Progenitor cell of endocrine pancreas (in vitro differentiated cells): ENCODE data around the gene PLCG1. TPM values are rescaled to one million over a fixed set of nuclear protein-coding genes. Genes with fewer than 3 reads are reported as not detected.
"Not testable (repeated sequence)": the region's sequence is repeated elsewhere in the genome, so short reads cannot be mapped to it uniquely, and the experiment has no call there.

Experiments
- DNase-seq: peaks from one replicate; pipeline ENCODE4 v3.0.0; 2021; ENCODE audit warnings: low spot score; ENCODE audit not compliant: unreplicated experiment
- H3K27ac Mint-ChIP-seq: 2 replicates; pipeline ENCODE4 v1.8.0; 2021; ENCODE audit warnings: mild to moderate bottlenecking, moderate library complexity, mixed read lengths
- H3K27me3 Mint-ChIP-seq: 2 replicates; pipeline ENCODE4 v1.8.0; 2021; ENCODE audit warnings: mixed read lengths
- H3K36me3 Mint-ChIP-seq: 2 replicates; pipeline ENCODE4 v1.8.0; 2022; ENCODE audit warnings: mixed read lengths; ENCODE audit not compliant: insufficient read depth
- H3K4me1 Mint-ChIP-seq: 2 replicates; pipeline ENCODE4 v1.8.0; 2021; ENCODE audit warnings: low read depth, mixed read lengths
- H3K4me3 Mint-ChIP-seq: 2 replicates; pipeline ENCODE4 v1.8.0; 2021; ENCODE audit warnings: low read depth, mild to moderate bottlenecking, moderate library complexity, mixed read lengths
- H3K9me3 Mint-ChIP-seq: 2 replicates; pipeline ENCODE4 v1.8.0; 2021; ENCODE audit warnings: low read depth, mixed read lengths
- total RNA-seq: library from RNA; stranded (reverse); gene quantifications from 2 replicates; pipeline ENCODE4 v1.2.1, GENCODE V29; 2021
- TF ChIP-seq, protein P1 (sequence below): fragments of 200-600 bp; sonication (generic); IDR thresholded peaks from one replicate; pipeline ENCODE4 v1.5.0; 2021; ENCODE audit warnings: antibody characterized with exemption, mild to moderate bottlenecking; ENCODE audit not compliant: unreplicated experiment

The PLCG1 gene
- total RNA-seq, 1 donor from 2014 or later, result 395 TPM

DNA sequence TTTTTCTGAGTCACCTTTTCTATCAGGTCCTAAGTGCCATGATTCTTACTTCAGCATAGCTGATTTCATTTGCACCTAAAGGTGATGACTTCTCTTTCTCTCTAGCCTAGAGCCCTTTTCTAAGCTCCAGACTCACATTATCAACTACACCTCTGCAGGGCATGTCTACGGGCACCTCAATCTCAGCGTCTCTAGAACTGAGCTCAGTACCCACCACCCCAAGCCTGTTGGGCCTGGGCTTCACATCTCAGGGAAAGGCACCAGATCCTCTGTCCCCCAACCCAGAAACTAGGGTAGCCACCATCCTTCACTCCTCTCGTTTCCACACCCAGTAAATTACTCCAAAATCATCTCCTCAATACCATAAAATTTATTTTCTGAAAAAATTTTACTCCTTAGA is 10.6 kb upstream of the PLCG1 start:
- Mint-ChIP-seq H3K36me3 (peaks cover 42% of the 10 kb centered on the region), H3K4me1 (no peaks in the 10 kb centered on the region), H3K27ac (peak overlapping the region; percentile 67), H3K27me3 (no peaks in the 10 kb centered on the region), H3K4me3 (no peak overlapping the region), H3K9me3 (no peaks in the 10 kb centered on the region)
- TF ChIP-seq, protein P1, sequence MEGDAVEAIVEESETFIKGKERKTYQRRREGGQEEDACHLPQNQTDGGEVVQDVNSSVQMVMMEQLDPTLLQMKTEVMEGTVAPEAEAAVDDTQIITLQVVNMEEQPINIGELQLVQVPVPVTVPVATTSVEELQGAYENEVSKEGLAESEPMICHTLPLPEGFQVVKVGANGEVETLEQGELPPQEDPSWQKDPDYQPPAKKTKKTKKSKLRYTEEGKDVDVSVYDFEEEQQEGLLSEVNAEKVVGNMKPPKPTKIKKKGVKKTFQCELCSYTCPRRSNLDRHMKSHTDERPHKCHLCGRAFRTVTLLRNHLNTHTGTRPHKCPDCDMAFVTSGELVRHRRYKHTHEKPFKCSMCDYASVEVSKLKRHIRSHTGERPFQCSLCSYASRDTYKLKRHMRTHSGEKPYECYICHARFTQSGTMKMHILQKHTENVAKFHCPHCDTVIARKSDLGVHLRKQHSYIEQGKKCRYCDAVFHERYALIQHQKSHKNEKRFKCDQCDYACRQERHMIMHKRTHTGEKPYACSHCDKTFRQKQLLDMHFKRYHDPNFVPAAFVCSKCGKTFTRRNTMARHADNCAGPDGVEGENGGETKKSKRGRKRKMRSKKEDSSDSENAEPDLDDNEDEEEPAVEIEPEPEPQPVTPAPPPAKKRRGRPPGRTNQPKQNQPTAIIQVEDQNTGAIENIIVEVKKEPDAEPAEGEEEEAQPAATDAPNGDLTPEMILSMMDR, result no peak
- DNase-seq, result no peak

DNA sequence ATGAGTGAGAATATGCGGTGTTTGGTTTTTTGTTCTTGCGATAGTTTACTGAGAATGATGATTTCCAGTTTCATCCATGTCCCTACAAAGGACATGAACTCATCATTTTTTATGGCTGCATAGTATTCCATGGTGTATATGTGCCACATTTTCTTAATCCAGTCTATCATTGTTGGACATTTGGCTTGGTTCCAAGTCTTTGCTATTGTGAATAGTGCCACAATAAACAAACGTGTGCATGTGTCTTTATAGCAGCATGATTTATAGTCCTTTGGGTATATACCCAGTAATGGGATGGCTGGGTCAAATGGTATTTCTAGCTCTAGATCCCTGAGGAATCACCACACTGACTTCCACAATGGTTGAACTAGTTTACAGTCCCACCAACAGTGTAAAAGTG is 9.0 kb upstream of the PLCG1 start:
- H3K4me3 Mint-ChIP-seq, H3K27me3 Mint-ChIP-seq, H3K27ac Mint-ChIP-seq, H3K9me3 Mint-ChIP-seq, DNase-seq, H3K4me1 Mint-ChIP-seq: not testable (repeated sequence)
- H3K36me3 Mint-ChIP-seq, result peaks cover 36% of the 10 kb centered on the region

DNA sequence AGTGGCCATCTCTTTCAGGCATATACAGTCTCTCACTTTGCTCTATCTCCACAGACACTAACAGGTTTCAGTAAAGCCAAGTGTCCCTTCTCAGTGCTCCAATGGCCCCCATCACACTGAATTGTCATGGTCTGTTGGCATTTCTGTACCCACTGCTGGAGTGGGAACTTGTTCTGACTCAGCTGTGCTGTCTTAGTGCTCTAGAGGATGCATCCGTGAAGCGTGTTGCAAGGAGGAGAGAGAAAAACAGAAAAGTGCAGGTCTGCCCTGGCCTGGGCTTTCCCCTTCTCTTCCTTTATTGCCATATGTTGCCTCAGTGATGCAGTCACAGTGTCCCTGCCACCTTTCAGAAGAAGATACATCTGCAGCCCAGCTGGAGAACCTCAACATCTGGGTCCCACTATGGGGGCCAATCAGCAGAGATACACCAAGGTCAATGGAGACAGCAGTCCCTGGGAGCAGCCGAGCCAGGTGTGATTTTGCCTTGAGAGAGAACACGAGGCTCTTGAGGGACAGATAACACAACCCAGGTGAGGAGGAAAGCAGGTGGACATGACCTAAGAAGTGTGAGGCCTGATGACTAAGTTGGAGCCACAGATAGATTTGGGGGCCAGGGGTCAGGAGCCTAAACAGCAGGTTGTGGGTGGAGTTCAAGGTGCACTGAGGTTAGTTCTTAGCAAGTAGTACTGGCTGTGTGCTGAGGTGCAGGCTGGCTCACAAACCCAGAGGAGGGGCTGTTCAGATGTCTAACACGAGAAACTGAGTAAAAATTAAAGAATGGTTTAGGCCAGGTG is 5.6 kb upstream of the PLCG1 start:
- H3K27me3 Mint-ChIP-seq, result no peaks in the 10 kb centered on the region
- H3K27ac Mint-ChIP-seq, result no peak overlapping the region
- TF ChIP-seq, protein P1, result no peak
- no peak for DNase-seq
- peaks cover 17% of the 10 kb centered on the region for H3K36me3 Mint-ChIP-seq
- peaks cover 10% of the 10 kb centered on the region for H3K4me1 Mint-ChIP-seq
- no peak overlapping the region for H3K4me3 Mint-ChIP-seq
- no peaks in the 10 kb centered on the region for H3K9me3 Mint-ChIP-seq

DNA sequence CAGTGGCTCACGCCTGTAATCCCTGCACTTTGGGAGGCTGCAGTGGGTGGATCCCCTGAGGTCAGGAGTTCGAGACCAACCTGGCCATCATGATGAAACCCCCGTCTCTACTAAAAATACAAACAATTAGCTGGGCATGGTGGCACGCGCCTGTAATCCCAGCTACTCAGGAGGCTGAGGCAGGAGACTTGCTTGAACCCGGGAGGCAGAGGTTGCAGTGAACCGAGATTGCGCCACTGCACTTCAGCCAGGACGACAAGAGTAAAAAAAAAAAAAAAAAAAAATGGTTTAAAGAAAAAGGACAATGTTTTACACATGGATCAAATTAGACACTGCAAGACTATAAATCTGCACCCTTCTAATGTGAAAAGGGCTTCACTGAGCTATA is 5.0 kb upstream of the PLCG1 start:
- H3K27me3 Mint-ChIP-seq, H3K27ac Mint-ChIP-seq, H3K9me3 Mint-ChIP-seq, H3K4me3 Mint-ChIP-seq, DNase-seq: not testable (repeated sequence)
- peaks cover 10% of the 10 kb centered on the region for H3K4me1 Mint-ChIP-seq
- peaks cover 13% of the 10 kb centered on the region for H3K36me3 Mint-ChIP-seq

DNA sequence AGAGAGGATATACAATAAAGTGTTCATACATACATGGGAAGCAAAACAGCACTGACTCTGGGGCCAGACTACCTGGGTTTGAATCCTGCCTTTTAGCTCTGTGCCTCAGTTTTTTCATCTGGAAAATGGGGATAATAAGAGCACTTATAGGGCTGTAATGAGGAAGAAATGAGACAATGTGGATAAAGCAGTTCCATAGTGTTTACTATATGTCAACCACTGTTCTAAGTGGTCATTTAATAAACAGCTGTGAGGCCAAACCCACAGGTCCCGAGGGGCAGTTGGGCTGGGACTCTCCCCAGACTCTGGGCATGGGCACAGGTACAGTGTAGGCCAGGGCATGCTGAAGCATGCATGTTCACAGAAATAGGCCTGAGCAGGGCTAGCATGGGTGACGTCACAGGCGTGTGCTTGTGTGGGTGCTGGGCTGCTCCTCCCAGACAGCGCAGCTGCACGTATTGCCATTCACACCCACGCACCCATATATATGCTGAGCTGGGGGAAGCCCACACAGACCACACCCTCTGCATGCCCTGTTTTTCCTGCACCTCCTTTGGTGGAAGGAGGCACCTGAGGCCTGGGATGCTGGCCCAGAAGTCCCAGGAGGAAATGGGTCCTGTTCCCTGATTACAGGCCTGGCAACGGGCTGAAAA is 3.5 kb upstream of the PLCG1 start:
- H3K36me3 Mint-ChIP-seq, result peaks cover 6% of the 10 kb centered on the region
- no peaks in the 10 kb centered on the region for H3K27me3 Mint-ChIP-seq
- no peaks in the 10 kb centered on the region for H3K9me3 Mint-ChIP-seq
- peaks cover 14% of the 10 kb centered on the region for H3K4me1 Mint-ChIP-seq
- H3K4me3 Mint-ChIP-seq, result no peak overlapping the region
- H3K27ac Mint-ChIP-seq, result no peak overlapping the region
- DNase-seq, result no peak
- TF ChIP-seq, protein P1, result no peak

DNA sequence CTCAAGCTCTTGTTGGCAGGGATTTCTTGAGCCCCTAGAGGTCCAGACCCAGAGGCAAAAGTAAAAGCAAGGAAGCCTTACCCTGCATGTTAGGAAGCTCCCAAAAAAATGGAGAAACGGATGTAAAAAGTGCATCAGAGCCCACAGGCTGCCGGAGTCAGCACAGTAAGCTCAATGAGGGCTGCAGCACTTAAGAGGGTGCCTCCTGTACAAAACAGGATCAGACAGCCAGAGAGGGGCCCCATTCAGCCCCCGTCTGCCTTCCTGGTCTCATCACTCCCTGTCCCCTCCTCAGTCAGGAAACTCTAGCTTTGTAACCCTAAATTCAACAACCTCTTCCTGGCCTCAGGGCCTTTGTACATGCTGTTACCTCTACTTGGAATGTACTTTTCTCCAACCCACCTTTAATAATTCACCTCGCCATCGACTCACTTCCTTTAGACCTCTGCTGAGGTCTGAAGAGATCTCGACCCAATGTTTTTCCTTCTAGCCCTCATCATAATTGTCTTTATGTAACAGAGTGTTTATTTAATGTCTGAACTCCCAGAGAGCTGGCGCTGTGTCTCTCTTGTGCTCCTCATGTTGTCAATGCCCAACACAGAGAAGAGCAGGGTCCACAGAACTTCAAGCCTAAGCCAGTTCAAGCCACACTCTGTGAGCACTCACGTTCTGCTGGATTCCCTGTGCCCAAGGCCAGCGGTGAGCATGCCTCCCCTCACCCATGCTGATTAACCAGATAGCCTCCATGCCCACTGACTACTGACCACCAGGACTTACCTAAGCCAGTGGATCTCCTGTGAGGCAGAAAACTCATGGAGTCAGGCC is 2.8 kb upstream of the PLCG1 start:
- H3K4me1 Mint-ChIP-seq, result peaks cover 21% of the 10 kb centered on the region
- TF ChIP-seq, protein P1, result no peak
- H3K27ac Mint-ChIP-seq, result no peak overlapping the region
- H3K27me3 Mint-ChIP-seq, result no peaks in the 10 kb centered on the region
- no peaks in the 10 kb centered on the region for H3K9me3 Mint-ChIP-seq
- no peak for DNase-seq
- no peak overlapping the region for H3K4me3 Mint-ChIP-seq
- peaks cover 5% of the 10 kb centered on the region for H3K36me3 Mint-ChIP-seq
